Astrocyte of the cerebellum (primary cell): ENCODE measurements around the gene PALLD.

Experiments used
- DNase-seq: peaks from one replicate; pipeline ENCODE4 v3.0.0-alpha.2; 2011; ENCODE audit warnings: low read depth
- H3K4me3 ChIP-seq: 2 replicates; pipeline ENCODE4 v1.5.1; 2011; ENCODE audit warnings: mild to moderate bottlenecking, low read depth, low read length, moderate library complexity
- CTCF ChIP-seq: IDR thresholded peaks from 2 replicates; pipeline ENCODE4 v1.5.1; 2012; ENCODE audit warnings: low read length, low read depth, moderate library complexity, mild to moderate bottlenecking; ENCODE audit errors: missing control alignments
- in situ Hi-C: cut with HindIII; loops from 2 replicates; pipeline ENCODE4 v1.10.0; 2017; ENCODE audit warnings: low sequenced_read_pairs

PALLD gene

GRCh38 chr4:168773388-168774195 is 276.7 kb downstream of the PALLD start:
- DNase-seq: no peak
- no peak overlapping the region for H3K4me3 ChIP-seq
- no peak for TF ChIP-seq CTCF
- in situ Hi-C loops: no loop called here

DNA sequence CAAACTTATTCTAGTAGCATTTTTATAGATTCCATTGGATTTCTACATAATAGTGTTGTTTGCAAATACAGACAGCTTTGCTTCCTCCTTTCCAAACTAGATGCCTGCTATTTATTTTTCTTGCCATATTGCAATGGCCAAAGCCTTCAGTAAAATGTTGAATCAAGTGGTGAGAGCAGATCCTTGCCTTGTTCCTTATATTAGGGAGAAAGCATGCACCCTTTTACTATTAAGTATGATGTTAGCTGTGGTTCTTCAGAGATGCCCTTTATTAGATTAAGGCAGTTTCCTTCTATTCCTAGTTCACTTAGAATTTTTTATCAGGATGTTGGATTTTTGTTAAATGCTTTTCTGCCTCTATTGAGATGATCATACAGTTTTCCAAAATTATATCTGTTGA is 279.5 kb downstream of the PALLD start:
- DNase-seq: no peak
- in situ Hi-C loops: loop anchor here (5.0 kb wide), 1 partner anchor 39 kb away; no protein-coding TSS in a partner anchor
- H3K4me3 ChIP-seq: no peak overlapping the region
- no peak for TF ChIP-seq CTCF

DNA sequence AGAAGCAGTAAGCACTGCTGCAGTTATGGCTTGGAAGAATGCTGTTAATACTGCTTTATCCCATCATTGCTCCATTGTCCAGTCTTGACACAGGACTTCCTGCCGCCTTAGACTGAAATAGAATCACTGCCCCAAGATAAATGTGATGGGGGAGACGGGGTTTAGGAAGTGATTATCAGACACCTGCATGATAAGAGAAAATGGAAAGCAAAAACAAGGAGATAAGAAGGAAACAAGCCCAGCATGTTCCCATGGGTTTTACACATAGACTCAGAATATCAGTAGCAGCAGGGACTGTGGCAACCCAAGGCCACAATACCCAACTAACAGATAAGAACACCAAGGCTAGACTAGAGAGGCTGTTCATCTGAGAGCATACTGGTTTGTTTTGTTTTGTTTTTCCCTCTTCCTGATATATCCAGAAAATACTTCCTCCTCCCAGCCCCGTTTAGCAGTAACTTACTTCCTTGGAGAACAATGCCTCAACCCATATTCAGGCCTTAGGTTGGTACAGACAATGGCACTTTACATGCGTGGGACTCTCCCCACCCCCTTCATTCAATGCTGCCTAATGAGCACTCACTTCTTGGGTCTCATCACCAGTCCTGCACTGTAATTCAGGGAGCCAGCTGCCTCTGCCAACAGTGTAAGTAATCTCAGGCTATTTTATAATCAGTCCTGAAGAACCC is 280.6 kb downstream of the PALLD start:
- H3K4me3 ChIP-seq: no peak overlapping the region
- DNase-seq: no peak
- TF ChIP-seq CTCF: no peak
- in situ Hi-C loops: loop anchor here (5.0 kb wide), 1 partner anchor 40 kb away; no protein-coding TSS in a partner anchor

GRCh38 chr4:168781341-168781740 is 284.5 kb downstream of the PALLD start:
- in situ Hi-C loops: no loop called here
- DNase-seq: no peak

DNA sequence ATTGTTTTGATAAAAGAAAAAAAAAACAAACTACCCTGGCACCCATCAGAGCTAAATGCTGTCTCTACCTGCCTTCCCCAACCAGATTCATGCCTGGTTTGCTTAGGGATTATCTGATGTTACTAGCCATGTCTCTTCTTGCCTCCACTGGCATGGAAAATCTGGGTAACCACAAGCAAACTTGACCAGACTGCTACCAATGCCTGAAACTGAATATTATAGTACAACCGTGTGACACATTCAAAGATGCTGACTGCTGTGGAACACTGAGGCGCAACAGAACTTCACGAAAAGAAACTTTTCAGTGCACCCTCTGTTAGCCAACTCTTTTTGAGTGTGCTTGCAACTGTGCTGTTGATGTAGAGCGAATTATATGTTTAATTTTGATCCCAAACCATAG is 285.1 kb downstream of the PALLD start:
- TF ChIP-seq CTCF: no peak
- DNase-seq: no peak
- no peak overlapping the region for H3K4me3 ChIP-seq
- in situ Hi-C loops: no loop called here

More at GRCh38 chr4:168781341-168781740, 284.5 kb downstream of the PALLD start:
- no peak for TF ChIP-seq CTCF
- H3K4me3 ChIP-seq: no peak overlapping the region

GRCh38 chr4:168782439-168782838 is 285.6 kb downstream of the PALLD start:
- TF ChIP-seq CTCF: no peak
- no peak for DNase-seq
- no peak overlapping the region for H3K4me3 ChIP-seq
- in situ Hi-C loops: no loop called here
